Natural killer cell (primary cell): ENCODE data around the gene CX3CR1. TPM values are rescaled to one million over a fixed set of nuclear protein-coding genes. Genes with fewer than 3 reads are reported as not detected.

Experiments
- ATAC-seq, 3 donors: fragments of 150-1000 bp in 2 of 3; fragments of 200-7000 bp in 1 of 3; cut with Tn5 transposase; 1 replicate in 1 of 3; 2 replicates in 2 of 3; pipeline ENCODE4 v1.10.0; 2021; ENCODE audit warnings: mild to moderate bottlenecking in 2 of 3, moderate library complexity in 2 of 3
- DNase-seq, 2 donors: peaks; one replicate each; pipeline versions ENCODE4 v3.0.0 to v3.0.0-alpha.2; 2013 to 2021; ENCODE audit warnings: mixed read lengths in 1 of 2
- H3K27ac ChIP-seq: one replicate; pipeline ENCODE4 v1.5.1; 2013; ENCODE audit warnings: mild to moderate bottlenecking, low read length
- H3K27me3 ChIP-seq: one replicate; pipeline ENCODE4 v1.6.1; 2013; ENCODE audit warnings: low read length; ENCODE audit not compliant: control insufficient read depth, insufficient read depth
- H3K36me3 ChIP-seq: one replicate; pipeline ENCODE4 v1.6.1; 2013; ENCODE audit warnings: low read length; ENCODE audit not compliant: control insufficient read depth, insufficient read depth
- H3K4me1 ChIP-seq: one replicate; pipeline ENCODE4 v1.6.1; 2013; ENCODE audit warnings: low read length; ENCODE audit not compliant: control insufficient read depth, insufficient read depth
- H3K4me3 ChIP-seq: one replicate; pipeline ENCODE4 v1.5.1; 2013; ENCODE audit warnings: low read length
- H3K9me3 ChIP-seq: one replicate; pipeline ENCODE4 v1.6.1; 2013; ENCODE audit warnings: low read length; ENCODE audit not compliant: control insufficient read depth, insufficient read depth
- H3K27ac Mint-ChIP-seq, 2 donors: one replicate each; pipeline ENCODE4 v1.8.0; 2022; ENCODE audit warnings: mild to moderate bottlenecking in 2 of 2, mixed read lengths in 2 of 2, moderate library complexity in 1 of 2
- H3K27me3 Mint-ChIP-seq, 2 donors: one replicate each; pipeline ENCODE4 v1.8.0; 2022; ENCODE audit warnings: low read depth in 2 of 2, mixed read lengths in 2 of 2
- H3K36me3 Mint-ChIP-seq: one replicate; pipeline ENCODE4 v1.8.0; 2022; ENCODE audit warnings: mixed read lengths
- H3K4me1 Mint-ChIP-seq, 2 donors: one replicate each; pipeline ENCODE4 v1.8.0; 2022; ENCODE audit warnings: mixed read lengths in 2 of 2
- H3K4me3 Mint-ChIP-seq: one replicate; pipeline ENCODE4 v1.8.0; 2022; ENCODE audit warnings: mild to moderate bottlenecking, moderate library complexity, mixed read lengths
- H3K9me3 Mint-ChIP-seq, 2 donors: one replicate each; pipeline ENCODE4 v1.8.0; 2022; ENCODE audit warnings: mixed read lengths in 2 of 2
- CTCF ChIP-seq: fragments of 200-600 bp; IDR thresholded peaks from one replicate; pipeline ENCODE4 v1.8.0; 2022; ENCODE audit warnings: antibody characterized with exemption
- whole genome bisulfite sequencing: methylation state at CpG from one replicate; pipeline ENCODE4 v1.1.7; 2013; ENCODE audit warnings: missing lambda C conversion rate; ENCODE audit not compliant: insufficient coverage; 5-methylcytosine and 5-hydroxymethylcytosine counted together
- intact Hi-C: fragments of 100-400 bp; cut with micrococcal nuclease; formaldehyde crosslinking; loops from one replicate; pipeline ENCODE4 v1.14.2; 2022
- total RNA-seq, 4 donors: library from RNA; stranded (reverse); fragments of 120-200 nt in 1 of 4; gene quantifications; one replicate each; pipeline versions ENCODE4 v1.2.3 to v1.2.4, GENCODE V29; 2013 to 2022

The CX3CR1 gene
- total RNA-seq, 3 donors from 2014 or later (not counting 1 experiment from before 2014, with no cell fraction given), result 203 to 459 (median 405) TPM

- Mint-ChIP-seq H3K36me3 (no peaks in the 10 kb centered on the region), H3K4me1 (no peaks in the 10 kb centered on the region), H3K27me3 (peaks cover 0 to 6% of the 10 kb centered on the region in 2 donors), H3K4me3 (no peak overlapping the region), H3K27ac (no peak overlapping the region), H3K9me3 (peaks cover 3 to 7% of the 10 kb centered on the region in 2 donors)
- Histone ChIP-seq H3K27me3 (no peaks in the 10 kb centered on the region), H3K4me1 (no peaks in the 10 kb centered on the region), H3K4me3 (no peak overlapping the region), H3K36me3 (no peaks in the 10 kb centered on the region), H3K9me3 (no peaks in the 10 kb centered on the region), H3K27ac (no peak overlapping the region)
- DNase-seq (no peak), ATAC-seq (no peak)
- TF ChIP-seq CTCF, result no peak
- intact Hi-C loops, result no loop called here
- no CpG with 5 or more reads among the region's 1 CpG for WGBS
These were observed 35.6 kb upstream of the CX3CR1 start for GRCh38 chr3:39315420-39315819.

DNA sequence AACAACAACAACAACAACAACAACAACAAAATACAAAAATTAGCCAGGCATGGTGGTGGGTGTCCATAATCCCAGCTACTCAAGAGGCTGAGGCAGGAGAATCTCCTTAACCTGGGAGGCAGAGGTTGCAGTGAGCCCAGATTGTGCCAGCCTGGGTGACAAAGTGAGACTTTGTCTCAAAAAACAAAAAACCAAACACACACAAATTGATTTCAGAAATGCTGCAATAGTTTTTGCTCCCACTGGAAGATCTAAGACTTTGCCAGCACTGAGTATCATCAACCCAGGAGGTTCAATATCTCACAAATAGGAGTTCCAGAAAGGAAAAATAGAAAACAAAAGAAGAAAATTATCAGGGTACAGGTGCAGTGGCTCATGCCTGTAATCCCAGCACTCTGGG is 33.5 kb upstream of the CX3CR1 start:
- ATAC-seq (no peak), DNase-seq (no peak)
- no peaks in the 10 kb centered on the region for H3K4me1 Mint-ChIP-seq
- no peak for TF ChIP-seq CTCF
- no peak overlapping the region for H3K4me3 ChIP-seq
- no peaks in the 10 kb centered on the region for H3K9me3 ChIP-seq
- peaks cover 0 to 13% of the 10 kb centered on the region in 2 donors for H3K27me3 Mint-ChIP-seq
- H3K9me3 Mint-ChIP-seq, result peaks cover 3 to 7% of the 10 kb centered on the region in 2 donors
- H3K27me3 ChIP-seq, result no peaks in the 10 kb centered on the region
- no peak overlapping the region for H3K4me3 Mint-ChIP-seq
- no peaks in the 10 kb centered on the region for H3K36me3 Mint-ChIP-seq
- intact Hi-C loops, result no loop called here
- no peaks in the 10 kb centered on the region for H3K4me1 ChIP-seq
- no peak overlapping the region for H3K27ac Mint-ChIP-seq
- no peaks in the 10 kb centered on the region for H3K36me3 ChIP-seq
- no peak overlapping the region for H3K27ac ChIP-seq

DNA sequence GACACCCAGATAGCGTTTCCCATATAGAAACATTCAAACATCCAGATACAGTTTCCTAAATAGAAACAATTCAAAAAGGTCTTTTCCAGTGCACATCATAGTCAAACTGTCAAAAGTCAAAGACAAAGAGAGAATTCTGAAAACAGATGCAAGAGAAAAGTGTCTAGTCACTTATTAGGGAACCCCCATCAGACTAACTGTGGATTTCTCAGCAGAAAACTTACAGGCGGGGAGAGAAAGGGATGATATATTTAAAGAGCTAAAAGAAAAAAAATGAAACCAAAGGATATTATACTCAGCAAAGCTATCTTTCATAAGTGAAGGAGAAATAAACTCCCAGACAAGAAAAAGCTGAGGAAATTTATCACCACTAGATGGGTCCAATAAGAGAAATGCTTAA is 22.3 kb upstream of the CX3CR1 start:
- no peaks in the 10 kb centered on the region for H3K36me3 ChIP-seq
- intact Hi-C loops, result no loop called here
- ATAC-seq (no peak), DNase-seq (no peak)
- H3K4me3 ChIP-seq, result no peak overlapping the region
- no peaks in the 10 kb centered on the region for H3K4me1 Mint-ChIP-seq
- no peaks in the 10 kb centered on the region for H3K27me3 ChIP-seq
- no CpG with 5 or more reads among the region's 2 CpGs for WGBS
- H3K4me3 Mint-ChIP-seq, result no peak overlapping the region
- H3K27ac ChIP-seq, result no peak overlapping the region
- peaks cover 13 to 23% of the 10 kb centered on the region in 2 donors for H3K9me3 Mint-ChIP-seq
- H3K4me1 ChIP-seq, result no peaks in the 10 kb centered on the region
- peaks cover 24 to 51% of the 10 kb centered on the region in 2 donors for H3K27me3 Mint-ChIP-seq
- no peak overlapping the region for H3K27ac Mint-ChIP-seq
- no peak for TF ChIP-seq CTCF
- peaks cover 19% of the 10 kb centered on the region for H3K9me3 ChIP-seq
- peaks cover 36% of the 10 kb centered on the region for H3K36me3 Mint-ChIP-seq

DNA sequence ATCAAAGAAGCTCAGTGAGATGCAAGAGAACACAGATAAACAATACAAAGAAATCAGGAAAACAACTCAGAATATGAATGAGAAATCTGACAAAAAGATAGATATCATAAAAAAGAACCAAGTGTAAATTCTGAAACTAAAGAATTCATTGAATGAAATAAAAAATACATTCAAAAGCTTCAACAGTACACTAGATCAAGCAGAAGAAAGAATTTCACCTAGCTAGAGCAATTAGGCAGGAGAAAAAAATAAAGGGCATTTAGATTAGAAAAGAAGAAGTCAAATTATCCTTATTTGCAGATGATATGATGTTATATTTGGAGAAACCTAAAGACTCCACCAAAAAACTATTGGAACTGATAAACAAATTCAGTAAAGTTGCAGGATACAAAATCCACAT is 19.4 kb upstream of the CX3CR1 start:
- intact Hi-C loops, result no loop called here
- H3K9me3 Mint-ChIP-seq, result peaks cover 13 to 23% of the 10 kb centered on the region in 2 donors
- H3K27ac Mint-ChIP-seq, result no peak overlapping the region

More for the DNA sequence above, 19.4 kb upstream of the CX3CR1 start:
- no peak for TF ChIP-seq CTCF
- DNase-seq (no peak), ATAC-seq (no peak)
- Histone ChIP-seq H3K36me3 (no peaks in the 10 kb centered on the region), H3K4me3 (no peak overlapping the region), H3K4me1 (peaks cover 6% of the 10 kb centered on the region), H3K27ac (no peak overlapping the region), H3K9me3 (peaks cover 13% of the 10 kb centered on the region), H3K27me3 (no peaks in the 10 kb centered on the region)
- Mint-ChIP-seq H3K27me3 (peaks cover 15 to 30% of the 10 kb centered on the region in 2 donors), H3K4me3 (no peak overlapping the region), H3K4me1 (peaks cover 0 to 6% of the 10 kb centered on the region in 2 donors), H3K36me3 (peaks cover 36% of the 10 kb centered on the region)
